Measurements from ENCODE around the gene CXXC5.

CXXC5 gene

GRCh38 chr5:139666551-139666950 is 18.4 kb downstream of the CXXC5 start:
- TF ChIP-seq CTCF (IDR thresholded peaks at IDR 0.05) (no peak), ZFX (IDR thresholded peaks at IDR 0.05; ENCODE audit: borderline replicate concordance) (no peak)
- H3K27ac ChIP-seq = no peak overlapping the region

- no peak overlapping the region for H3K27ac ChIP-seq
- TF ChIP-seq CTCF (IDR thresholded peaks at IDR 0.05) = no peak
- TF ChIP-seq ZFX (IDR thresholded peaks at IDR 0.05; ENCODE audit: borderline replicate concordance) = no peak
Measured at GRCh38 chr5:139667001-139667729, 19.0 kb downstream of the CXXC5 start.

GRCh38 chr5:139667730-139668063 is 19.5 kb downstream of the CXXC5 start:
- no peak overlapping the region for H3K27ac ChIP-seq
- TF ChIP-seq CTCF (IDR thresholded peaks at IDR 0.05) = no peak
- TF ChIP-seq ZFX (IDR thresholded peaks at IDR 0.05; ENCODE audit: borderline replicate concordance) = no peak

GRCh38 chr5:139668064-139668880 is 20.1 kb downstream of the CXXC5 start:
- no peak overlapping the region for H3K27ac ChIP-seq
- TF ChIP-seq CTCF (IDR thresholded peaks at IDR 0.05) (no peak), ZFX (IDR thresholded peaks at IDR 0.05; ENCODE audit: borderline replicate concordance) (no peak)

GRCh38 chr5:139668924-139669661 is 20.9 kb downstream of the CXXC5 start:
- H3K27ac ChIP-seq = no peak overlapping the region
- TF ChIP-seq ZFX (IDR thresholded peaks at IDR 0.05; ENCODE audit: borderline replicate concordance) (no peak), CTCF (IDR thresholded peaks at IDR 0.05) (no peak)

GRCh38 chr5:139669662-139670368 is 21.7 kb downstream of the CXXC5 start:
- TF ChIP-seq CTCF (IDR thresholded peaks at IDR 0.05) (no peak), ZFX (IDR thresholded peaks at IDR 0.05; ENCODE audit: borderline replicate concordance) (no peak)
- no peak overlapping the region for H3K27ac ChIP-seq
